Fibroblast of the aortic adventitia (primary cell): ENCODE measurements around the gene ZFP42. TPM values are rescaled to one million over a fixed set of nuclear protein-coding genes. Genes with fewer than 3 reads are reported as not detected.
"Not testable (repeated sequence)": the region's sequence is repeated elsewhere in the genome, so short reads cannot be mapped to it uniquely, and the experiment has no call there.

ENCODE experiments used
- DNase-seq: peaks from one replicate; pipeline ENCODE4 v3.0.0-alpha.2; 2010; ENCODE audit warnings: low read depth
- H3K4me3 ChIP-seq: 2 replicates; pipeline ENCODE4 v1.5.1; 2011; ENCODE audit warnings: low read depth, mild to moderate bottlenecking, control low read depth, low read length, moderate library complexity
- total RNA-seq: library from RNA; depleted of rRNA; stranded (reverse); fragments of >200 nt; gene quantifications from 2 replicates; pipeline ENCODE4 v1.2.3, GENCODE V29; 2012; ENCODE audit warnings: low replicate concordance
- TF ChIP-seq, protein P1 (sequence below): IDR thresholded peaks from 2 replicates; pipeline ENCODE4 v1.5.1; 2011; ENCODE audit warnings: mild to moderate bottlenecking, low read length, control low read depth, inconsistent platforms; ENCODE audit not compliant: insufficient read depth

ZFP42 gene
- total RNA-seq, 1 donor, result 0.09 TPM

DNA sequence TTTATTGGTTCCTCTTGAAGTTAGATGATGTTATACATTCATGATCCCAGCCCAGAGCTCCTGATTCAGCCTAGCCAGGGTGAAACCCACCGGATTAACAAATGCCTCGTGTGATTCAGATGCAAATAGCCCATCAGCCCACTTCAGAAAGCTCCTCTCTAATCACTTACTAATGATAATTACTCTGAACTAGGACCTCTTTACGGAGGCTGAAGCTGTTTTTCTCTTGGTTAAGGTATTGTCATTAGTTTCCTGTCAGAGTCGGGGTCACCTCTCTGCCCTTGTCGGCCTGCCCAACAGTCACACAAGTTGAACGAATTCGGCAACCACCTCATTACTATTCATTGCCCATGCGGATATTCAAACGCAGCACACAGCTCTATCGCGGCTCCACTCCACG is 36.6 kb downstream of the ZFP42 start:
- no peak for DNase-seq
- TF ChIP-seq, protein P1, sequence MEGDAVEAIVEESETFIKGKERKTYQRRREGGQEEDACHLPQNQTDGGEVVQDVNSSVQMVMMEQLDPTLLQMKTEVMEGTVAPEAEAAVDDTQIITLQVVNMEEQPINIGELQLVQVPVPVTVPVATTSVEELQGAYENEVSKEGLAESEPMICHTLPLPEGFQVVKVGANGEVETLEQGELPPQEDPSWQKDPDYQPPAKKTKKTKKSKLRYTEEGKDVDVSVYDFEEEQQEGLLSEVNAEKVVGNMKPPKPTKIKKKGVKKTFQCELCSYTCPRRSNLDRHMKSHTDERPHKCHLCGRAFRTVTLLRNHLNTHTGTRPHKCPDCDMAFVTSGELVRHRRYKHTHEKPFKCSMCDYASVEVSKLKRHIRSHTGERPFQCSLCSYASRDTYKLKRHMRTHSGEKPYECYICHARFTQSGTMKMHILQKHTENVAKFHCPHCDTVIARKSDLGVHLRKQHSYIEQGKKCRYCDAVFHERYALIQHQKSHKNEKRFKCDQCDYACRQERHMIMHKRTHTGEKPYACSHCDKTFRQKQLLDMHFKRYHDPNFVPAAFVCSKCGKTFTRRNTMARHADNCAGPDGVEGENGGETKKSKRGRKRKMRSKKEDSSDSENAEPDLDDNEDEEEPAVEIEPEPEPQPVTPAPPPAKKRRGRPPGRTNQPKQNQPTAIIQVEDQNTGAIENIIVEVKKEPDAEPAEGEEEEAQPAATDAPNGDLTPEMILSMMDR, result no peak
- no peak overlapping the region for H3K4me3 ChIP-seq

GRCh38 chr4:188032583-188032982 is 37.0 kb downstream of the ZFP42 start:
- no peak for DNase-seq
- TF ChIP-seq, protein P1, result no peak
- no peak overlapping the region for H3K4me3 ChIP-seq

- no peak overlapping the region for H3K4me3 ChIP-seq
- no peak for DNase-seq
- TF ChIP-seq, protein P1, result no peak
Measured at GRCh38 chr4:188037003-188037713, 41.6 kb downstream of the ZFP42 start.

- H3K4me3 ChIP-seq, result no peak overlapping the region
- TF ChIP-seq, protein P1, result no peak
- no peak for DNase-seq
Measured at GRCh38 chr4:188041721-188042120, 46.1 kb downstream of the ZFP42 start.

DNA sequence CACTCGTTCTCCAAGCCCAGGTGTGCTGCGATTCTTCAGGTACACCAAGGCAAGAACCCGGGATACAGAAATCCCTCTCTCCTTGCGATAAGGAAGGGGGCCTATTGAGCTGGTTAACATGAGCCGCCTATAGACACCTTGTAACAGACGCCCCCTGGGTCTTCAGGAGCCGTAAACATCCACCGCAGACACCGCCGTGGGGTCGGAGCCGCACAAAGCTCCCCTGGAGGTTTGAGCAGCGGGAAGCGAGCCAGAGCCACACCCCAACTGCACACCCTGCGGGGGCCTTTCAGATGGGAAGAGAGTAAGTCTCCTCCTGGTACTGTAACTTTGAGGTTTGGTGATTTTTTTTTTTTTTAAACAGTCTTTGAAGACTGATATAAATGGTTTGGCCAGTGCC is 46.6 kb downstream of the ZFP42 start:
- DNase-seq, result no peak
- H3K4me3 ChIP-seq, result no peak overlapping the region
- TF ChIP-seq, protein P1, result no peak

DNA sequence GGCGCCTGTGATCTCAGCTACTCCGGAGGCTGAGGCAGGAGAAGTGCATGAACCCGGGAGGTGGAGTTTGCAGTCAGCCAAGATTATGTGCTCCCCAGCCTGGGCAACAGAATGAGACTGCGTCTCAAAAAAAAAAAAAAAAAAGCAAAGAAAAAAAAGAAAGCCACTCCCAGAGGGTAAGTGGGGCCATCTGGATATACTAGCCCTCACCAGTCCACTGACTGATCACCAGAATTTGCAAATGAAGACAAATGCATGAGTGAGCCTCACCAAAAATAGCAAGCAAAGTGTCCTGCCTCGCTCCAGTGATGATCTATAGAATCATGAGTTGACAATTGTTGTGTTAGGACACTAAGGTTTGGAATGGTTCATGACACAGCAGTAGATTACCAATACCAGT is 47.6 kb downstream of the ZFP42 start:
- no peak overlapping the region for H3K4me3 ChIP-seq
- TF ChIP-seq, protein P1, result no peak
- DNase-seq, result no peak

DNA sequence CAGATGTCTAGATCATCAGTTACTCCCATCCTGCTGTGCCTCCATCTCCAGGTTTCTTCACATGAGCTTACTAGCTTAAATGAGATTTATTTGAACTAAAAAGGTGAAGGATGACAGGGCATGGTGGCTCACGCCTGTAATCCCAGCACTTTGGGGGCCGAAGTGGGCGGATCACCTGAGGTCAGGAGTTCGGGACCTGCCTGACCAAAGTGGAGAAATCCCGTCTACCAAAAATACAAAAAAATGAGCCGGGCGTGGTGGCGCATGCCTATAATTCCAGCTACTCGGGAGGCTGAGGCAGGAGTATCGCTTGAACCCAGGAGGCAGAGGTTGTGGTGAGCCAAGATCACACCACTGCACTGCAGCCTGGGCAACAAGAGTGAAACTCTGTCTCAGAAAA is 49.9 kb downstream of the ZFP42 start:
- not testable (repeated sequence) for H3K4me3 ChIP-seq, DNase-seq
